NCI-H146 (cell line): ENCODE data around the gene MKS1.

ENCODE experiments used
- DNase-seq: peaks from one replicate; lab custom pipeline; 2025; lab: John Stamatoyannopoulos, UW

Gene MKS1

GRCh38 chr17:58219007-58219788, at the start of gene MKS1:
Gene MKS1, minus strand, starts transcription at chr17:58219255. Its CDS starts 25 bp downstream, at chr17:58219230.
- DNase-seq = peak; percentile 92

GRCh38 chr17:58268326-58268725, 49.3 kb upstream of the MKS1 start:
- DNase-seq = no peak

GRCh38 chr17:58267347-58268324, 48.6 kb upstream of the MKS1 start:
- no peak for DNase-seq

- DNase-seq = no peak
These were observed 47.1 kb upstream of the MKS1 start for GRCh38 chr17:58265902-58266875.

GRCh38 chr17:58265271-58265670, 46.2 kb upstream of the MKS1 start:
- no peak for DNase-seq

- no peak for DNase-seq
These were observed 45.5 kb upstream of the MKS1 start for GRCh38 chr17:58264407-58265103.

GRCh38 chr17:58263773-58264172, 44.7 kb upstream of the MKS1 start:
- no peak for DNase-seq

- no peak for DNase-seq
These were observed 43.1 kb upstream of the MKS1 start for GRCh38 chr17:58262149-58262548.

- DNase-seq = peak; percentile 17
These were observed 35.7 kb upstream of the MKS1 start for GRCh38 chr17:58254803-58255202.

GRCh38 chr17:58253082-58253481, 34.0 kb upstream of the MKS1 start:
- DNase-seq = no peak

GRCh38 chr17:58252141-58252540, 33.1 kb upstream of the MKS1 start:
- no peak for DNase-seq

- DNase-seq = no peak
These were observed 31.4 kb upstream of the MKS1 start for GRCh38 chr17:58250344-58251011.

- peak; percentile 74 for DNase-seq
These were observed 30.4 kb upstream of the MKS1 start for GRCh38 chr17:58249270-58250133.

GRCh38 chr17:58248955-58249269, 29.9 kb upstream of the MKS1 start:
- DNase-seq = peak; percentile 11

GRCh38 chr17:58247511-58248363, 28.7 kb upstream of the MKS1 start:
- no peak for DNase-seq

- no peak for DNase-seq
These were observed 27.7 kb upstream of the MKS1 start for GRCh38 chr17:58246781-58247180.

- DNase-seq = no peak
These were observed 27.2 kb upstream of the MKS1 start for GRCh38 chr17:58246104-58246740.

- no peak for DNase-seq
These were observed 26.5 kb upstream of the MKS1 start for GRCh38 chr17:58245428-58246103.
